GM19468 (cell line): ENCODE measurements around the gene KIF5A.

ENCODE experiments used
- ATAC-seq: cut with Tn5 transposase; IDR thresholded peaks from one replicate; pipeline ENCODE4 v1.9.1; 2021; ENCODE audit warnings: mild to moderate bottlenecking, moderate library complexity, moderate number of reproducible peaks; ENCODE audit not compliant: unreplicated experiment; ENCODE audit errors: extremely low read depth

KIF5A gene

DNA sequence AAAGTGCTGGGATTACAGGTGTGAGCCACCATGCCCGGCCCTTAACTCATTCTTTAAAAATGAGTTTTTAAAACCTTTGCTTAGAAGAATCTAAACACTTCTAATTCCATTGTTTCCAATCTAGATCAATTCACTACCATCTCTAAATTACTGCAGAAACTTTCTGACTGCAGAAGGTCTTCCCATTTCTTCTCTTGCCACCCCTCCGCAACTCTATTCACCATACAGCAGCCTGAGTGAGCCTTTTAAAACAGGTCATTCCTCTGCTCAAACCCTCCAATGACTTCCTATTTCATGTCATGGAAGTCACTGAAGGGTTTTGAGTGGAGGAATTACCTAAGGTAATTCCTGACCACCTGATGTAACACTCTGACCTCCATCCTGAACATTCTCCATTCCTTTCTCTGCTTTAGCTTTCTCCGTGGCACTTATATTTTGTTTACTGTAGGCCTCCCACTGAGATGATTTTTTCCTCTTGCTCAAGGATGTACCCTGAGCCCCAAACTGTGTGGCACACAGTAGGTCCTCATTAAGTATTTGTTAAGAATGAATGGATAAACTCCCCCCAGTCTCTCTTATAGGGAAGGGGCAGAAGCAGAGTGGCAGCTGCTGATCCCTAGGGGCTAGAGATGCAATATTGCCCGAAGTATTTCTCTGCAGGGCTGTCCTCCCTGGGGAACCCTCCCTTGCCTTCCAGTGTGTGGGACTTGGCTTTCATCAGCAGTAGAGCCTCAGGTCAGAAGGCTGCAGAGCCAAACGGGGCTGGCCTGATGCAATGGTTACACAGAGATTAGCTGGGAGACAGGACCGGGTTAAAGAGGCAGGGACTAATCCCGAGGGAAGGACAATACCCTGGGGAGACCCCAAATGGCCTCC, 30.7 kb upstream of the KIF5A start:
- no peak for ATAC-seq

DNA sequence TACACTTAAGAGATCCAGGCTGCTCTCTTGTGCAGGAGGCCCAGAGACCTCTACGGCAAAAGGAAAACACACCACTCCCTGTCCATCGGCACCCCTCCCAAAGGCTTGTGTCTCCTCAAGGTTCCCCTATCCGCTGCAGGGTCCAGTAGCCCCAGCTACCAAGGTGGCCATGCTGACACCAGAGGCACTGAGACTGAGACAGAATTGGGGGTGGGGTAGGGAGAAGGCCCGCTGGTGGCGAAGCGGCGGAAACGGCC, 30.1 kb upstream of the KIF5A start:
- ATAC-seq, result no peak

DNA sequence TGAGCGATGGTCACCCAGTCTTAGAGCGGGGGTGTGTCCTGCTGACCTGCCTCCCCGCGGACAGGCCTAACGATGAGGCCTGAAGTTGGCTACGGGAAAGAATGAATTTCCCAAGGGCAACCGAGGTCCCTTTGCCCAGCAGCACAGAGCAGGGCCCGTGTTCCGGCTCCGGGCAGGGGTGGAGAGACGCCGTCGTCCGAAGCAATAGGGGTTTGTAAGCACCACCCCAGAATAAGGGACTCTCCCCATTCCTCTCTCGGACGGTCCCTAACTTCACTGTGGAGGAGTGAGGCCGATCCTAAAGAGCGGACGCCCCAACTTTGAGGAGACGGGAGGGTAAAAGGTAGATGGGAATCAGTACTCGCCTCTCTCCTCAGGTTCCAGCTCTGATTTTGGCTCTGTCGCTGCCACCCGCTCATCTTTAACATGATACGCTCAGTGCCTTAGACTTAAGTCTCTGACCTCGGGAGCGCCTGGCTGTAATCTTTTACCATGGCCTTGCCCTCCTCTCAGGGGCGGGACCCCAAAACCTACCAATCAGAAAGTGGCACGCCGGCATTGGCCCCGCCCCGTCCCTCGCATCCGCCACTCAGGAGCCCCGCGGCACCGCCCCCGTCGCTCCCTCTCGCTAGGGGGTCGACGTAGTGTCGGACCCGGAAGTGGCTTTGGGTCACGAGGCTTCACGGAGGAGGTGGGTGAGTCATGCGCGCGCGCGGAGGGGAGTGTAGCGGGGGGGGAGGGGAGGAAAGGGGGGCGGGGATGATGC, 29.6 kb upstream of the KIF5A start, which contains the start of gene DDIT3:
Gene DDIT3, minus strand, starts transcription at position 462 of the 766 bp plus-strand sequence. CDS start 3,108 bp downstream, outside the sequence.
- peak; percentile 50 for ATAC-seq

DNA sequence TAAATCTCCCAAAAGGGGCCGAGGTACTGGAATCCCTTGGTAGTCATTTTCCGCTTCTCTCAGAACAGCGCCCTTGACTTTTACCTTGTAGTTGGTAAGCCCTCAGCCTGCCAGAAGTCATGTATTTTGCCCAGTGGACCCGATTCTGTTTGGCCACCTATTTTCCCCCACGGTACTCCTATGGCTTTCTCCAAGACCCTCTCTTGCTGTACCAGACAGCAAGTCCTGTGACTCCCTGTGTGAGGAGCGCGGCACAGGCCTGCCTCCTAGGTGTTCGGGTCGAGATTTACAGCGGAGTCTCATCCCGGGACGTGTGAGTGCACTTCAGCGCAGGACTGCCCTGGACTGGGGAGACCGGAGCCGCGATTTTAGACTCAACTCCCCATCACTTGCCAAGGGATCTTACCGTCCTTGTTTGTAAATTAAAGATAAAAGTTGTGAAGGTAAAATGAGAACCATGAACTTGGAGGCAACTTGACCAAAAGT, 28.3 kb upstream of the KIF5A start:
- no peak for ATAC-seq

DNA sequence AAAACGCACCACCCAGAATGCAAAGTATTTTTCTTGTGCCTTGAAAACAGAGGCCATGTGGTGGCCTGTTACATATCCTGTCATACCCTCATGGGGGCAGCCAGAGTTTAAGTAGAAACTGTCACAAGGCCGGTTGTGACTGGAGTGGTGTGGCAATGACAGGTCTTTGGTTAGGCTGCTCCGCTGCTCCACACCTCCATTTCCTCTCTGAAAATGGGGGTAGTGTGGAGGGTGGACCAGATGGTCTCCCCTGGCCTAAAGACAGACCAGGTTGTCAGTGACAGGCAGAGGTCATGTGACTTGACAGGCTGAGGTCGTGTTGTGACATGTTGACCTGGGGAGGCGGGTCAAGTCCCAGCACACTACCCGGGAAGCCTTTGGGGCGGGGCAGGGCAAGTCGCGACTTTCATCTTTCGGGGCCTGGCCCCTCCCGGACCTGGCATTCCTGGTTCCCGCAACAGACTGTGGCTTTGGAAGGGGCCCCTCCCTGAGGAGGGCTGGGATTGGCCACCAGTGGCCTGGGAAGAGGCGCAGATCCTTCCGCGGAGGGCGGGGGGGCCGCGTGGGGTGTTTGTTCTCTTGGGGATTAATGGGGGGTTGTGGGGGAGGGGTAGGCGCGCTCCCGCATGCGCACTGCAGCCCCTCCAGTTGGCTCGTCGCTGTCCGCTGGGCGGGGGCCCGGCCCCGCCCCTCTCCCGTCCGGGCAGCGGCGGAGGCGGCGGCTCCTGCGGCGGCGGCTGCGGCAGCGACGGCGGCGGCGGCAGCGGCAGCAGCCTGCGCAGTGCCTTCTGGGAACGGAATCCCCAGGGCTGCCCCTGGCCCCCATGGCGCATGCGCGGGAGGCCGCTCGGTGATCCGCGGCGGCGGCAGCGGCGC, 27.6 kb upstream of the KIF5A start, which contains the start of gene MBD6:
Gene MBD6, plus strand, starts transcription at position 814 of the 876 bp plus-strand sequence. CDS start 1,480 bp downstream, outside the sequence.
- peak; percentile 14 for ATAC-seq

DNA sequence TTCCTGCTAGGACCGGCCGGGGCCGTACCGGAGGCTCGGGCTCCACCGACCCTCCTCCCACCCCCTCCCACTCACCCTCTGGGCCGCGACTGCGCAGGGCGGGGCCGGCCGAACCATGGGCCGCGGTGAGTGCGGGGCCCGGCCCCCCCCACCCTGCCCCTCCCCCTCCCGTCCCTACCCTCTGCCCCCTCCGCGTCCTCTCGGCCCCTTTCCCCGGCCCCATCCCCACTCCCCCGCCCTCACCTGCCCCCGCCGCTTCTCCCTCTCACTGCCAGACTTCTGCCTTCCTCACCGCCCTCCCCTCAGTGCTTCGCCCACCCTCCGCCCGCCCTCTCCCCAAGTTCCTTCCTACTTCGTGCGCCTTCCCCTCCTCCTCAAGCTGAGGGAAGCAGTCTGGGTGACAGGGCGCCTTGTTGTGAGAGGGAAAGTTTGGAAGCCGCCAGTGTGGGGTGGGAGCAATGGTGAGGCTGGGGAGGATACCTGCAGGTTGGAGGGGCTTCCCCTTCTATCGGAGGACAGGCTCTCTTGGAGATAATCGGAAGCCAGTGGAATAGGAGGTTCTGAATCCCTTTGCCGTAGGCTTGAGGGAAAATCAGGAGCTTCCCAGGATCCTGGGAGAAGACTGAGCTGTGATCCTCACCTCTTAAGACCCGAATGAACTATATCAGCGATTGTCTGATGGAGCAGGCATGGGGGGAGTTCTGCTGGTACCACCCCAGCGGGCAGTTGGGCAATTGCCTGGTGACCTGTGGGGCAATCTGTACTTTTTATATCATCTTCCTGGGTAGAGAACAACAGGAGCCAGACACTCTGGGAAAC, 26.7 kb upstream of the KIF5A start:
- ATAC-seq, result no peak

DNA sequence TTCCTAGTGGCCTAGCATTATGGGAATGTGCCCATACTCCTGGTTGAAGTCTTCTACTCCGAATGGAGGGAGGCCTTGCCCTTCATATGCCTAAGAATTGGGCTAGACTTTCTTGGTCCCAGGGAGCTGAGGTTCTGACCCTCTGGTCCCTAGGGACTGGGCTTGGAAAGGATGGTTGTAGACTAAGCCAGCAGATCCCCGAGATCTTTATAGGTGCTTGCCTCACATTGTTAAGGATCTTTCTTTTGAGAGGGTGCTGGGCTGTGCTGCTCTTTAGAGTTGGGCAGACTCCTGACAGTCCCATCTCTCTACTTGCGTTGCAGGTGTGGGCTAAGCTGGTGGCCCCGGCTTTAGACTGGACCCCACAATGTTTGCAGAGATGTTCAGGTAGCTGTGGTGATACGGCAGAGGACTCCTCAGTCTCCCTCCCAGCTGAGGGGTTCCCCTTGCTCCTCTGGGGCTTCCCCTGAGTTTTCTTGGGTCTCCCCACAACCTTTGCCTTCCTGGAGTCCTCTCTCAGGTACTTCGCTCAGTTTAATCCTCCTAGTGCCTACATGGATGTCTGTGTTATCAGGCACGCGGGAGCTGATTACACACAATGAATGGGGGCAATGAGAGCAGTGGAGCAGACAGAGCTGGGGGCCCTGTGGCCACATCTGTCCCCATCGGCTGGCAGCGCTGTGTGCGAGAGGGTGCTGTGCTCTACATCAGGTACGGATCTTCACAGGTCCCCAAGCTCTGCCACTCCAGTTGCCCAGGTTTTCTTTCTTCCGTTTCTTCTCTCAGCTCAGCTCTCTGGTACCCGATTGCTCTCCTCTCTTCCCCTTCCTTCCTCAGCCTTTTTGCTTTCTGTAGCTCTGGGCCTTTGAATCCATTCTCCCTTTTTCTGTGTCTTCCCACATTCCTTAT, 25.9 kb upstream of the KIF5A start:
- no peak for ATAC-seq

DNA sequence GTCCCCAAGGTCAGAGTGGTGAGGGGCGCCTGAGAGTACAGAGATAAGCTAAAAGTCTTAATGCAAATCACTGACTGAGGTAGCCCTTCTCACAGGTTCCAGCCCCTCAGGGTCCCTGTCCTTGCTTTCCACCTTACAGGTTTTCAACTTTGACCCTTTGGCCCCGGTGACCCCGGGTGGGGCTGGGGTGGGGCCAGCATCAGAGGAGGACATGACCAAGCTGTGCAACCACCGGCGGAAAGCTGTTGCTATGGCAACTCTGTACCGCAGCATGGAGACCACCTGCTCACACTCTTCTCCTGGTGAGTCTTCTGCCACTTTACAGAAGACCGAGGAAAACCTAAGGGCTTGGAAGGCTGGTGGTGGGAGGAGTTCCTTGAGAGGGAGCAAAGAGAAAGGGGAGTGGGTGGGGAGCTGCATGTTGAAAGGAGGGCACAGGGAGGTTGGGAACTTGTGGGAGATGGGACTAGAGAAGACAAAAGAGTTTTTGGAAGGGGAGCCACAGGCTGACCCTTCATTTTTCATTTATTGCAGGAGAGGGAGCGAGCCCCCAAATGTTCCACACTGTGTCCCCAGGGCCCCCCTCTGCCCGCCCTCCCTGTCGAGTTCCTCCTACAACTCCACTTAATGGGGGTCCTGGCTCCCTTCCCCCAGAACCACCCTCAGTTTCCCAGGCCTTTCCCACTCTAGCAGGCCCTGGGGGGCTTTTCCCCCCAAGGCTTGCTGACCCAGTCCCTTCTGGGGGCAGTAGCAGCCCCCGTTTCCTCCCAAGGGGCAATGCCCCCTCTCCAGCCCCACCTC, 24.8 kb upstream of the KIF5A start:
- ATAC-seq, result no peak

DNA sequence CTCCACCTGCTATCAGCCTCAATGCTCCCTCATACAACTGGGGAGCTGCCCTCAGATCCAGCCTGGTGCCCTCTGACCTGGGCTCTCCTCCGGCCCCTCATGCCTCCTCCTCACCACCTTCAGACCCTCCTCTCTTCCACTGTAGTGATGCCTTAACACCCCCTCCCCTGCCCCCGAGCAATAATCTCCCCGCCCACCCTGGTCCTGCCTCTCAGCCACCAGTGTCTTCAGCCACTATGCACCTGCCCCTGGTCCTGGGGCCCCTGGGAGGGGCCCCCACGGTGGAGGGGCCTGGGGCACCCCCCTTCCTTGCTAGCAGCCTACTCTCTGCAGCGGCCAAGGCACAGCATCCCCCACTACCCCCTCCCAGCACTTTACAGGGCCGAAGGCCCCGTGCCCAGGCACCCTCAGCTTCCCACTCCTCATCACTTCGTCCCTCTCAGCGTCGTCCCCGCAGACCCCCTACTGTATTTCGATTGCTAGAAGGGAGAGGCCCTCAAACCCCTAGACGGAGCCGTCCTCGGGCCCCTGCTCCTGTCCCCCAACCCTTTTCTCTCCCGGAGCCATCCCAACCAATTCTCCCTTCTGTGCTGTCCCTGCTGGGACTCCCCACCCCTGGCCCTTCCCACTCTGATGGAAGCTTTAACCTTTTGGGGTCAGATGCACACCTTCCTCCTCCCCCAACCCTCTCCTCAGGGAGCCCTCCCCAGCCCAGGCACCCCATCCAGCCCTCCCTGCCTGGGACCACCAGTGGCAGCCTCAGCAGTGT, 24.0 kb upstream of the KIF5A start:
- ATAC-seq, result no peak

DNA sequence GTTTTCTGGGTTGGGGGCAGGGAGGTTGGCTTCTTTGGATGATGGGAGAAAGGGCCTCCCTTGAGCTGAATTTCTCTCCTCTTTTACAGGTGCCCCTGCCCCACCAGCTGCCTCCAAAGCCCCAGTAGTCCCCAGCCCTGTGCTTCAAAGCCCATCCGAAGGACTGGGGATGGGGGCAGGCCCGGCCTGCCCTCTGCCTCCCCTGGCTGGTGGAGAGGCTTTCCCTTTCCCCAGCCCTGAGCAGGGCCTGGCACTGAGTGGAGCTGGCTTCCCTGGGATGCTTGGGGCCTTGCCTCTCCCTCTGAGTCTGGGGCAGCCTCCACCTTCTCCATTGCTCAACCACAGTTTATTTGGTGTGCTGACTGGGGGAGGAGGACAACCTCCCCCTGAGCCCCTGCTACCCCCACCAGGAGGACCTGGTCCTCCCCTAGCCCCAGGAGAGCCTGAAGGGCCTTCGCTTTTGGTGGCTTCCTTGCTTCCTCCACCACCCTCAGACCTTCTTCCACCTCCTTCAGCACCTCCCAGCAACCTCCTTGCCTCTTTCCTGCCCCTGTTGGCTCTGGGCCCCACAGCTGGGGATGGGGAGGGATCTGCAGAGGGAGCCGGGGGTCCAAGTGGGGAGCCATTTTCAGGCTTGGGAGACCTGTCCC, 23.2 kb upstream of the KIF5A start:
- ATAC-seq, result no peak

DNA sequence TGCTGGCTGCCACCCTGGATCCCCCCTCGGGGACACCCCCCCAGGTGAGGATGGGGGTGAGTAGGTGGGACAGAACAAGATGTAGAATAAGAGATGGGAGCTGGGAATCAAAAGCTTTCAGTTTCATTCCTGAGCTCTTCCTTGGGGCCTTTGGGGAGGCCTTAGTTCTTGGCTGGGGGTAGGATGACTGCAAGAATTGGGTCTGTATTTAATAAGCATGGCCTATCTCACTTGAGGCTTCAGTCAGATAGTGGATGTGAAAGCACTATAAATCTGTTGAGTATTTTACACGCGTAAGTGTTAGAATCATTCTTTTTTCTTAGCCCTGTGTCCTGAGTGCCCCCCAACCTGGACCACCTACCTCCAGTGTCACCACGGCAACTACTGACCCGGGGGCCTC, 22.7 kb upstream of the KIF5A start:
- no peak for ATAC-seq

DNA sequence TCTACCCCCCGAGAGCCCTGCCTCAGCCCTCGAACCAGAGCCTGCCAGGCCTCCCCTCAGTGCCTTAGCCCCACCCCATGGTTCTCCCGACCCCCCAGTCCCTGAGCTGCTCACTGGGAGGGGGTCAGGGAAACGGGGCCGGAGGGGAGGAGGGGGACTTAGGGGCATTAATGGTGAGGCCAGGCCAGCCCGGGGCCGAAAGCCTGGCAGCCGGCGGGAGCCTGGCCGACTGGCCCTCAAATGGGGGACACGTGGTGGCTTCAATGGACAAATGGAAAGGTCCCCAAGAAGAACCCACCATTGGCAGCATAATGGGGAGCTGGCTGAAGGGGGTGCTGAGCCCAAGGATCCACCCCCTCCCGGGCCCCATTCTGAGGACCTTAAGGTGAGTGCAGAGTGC, 21.7 kb upstream of the KIF5A start:
- no peak for ATAC-seq

DNA sequence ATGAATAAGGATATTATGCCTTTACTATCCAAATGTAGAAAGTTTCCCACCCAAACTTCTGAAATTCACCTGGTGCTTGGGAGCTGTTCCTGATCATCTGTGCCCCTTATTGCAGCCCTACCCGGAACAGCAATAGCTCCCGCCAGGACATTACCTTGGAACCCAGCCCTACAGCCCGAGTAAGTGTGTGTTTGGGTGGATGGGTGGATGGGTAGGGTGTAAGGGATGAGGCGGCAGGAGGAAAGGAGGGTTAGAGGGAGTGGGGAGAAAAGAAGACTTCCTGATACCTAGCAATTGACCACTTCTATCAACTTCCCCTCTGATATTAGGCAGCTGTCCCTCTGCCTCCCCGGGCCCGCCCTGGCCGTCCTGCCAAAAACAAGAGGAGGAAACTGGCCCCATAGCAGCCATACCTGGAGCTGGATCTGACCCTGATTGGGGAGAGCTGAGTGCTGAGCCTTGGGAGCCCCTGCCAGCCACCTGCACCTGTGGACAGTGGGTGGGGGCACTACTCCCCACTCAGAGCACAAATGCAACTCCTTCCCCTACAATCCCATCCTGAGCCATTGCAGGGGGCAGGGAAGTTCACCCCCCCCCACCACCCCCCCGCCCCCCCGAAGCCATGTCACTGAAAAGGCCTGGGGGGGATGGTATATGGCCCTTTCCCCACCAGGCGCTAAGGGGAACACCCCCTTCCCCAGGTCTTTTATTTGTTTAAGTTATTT, 20.9 kb upstream of the KIF5A start:
- ATAC-seq, result no peak

DNA sequence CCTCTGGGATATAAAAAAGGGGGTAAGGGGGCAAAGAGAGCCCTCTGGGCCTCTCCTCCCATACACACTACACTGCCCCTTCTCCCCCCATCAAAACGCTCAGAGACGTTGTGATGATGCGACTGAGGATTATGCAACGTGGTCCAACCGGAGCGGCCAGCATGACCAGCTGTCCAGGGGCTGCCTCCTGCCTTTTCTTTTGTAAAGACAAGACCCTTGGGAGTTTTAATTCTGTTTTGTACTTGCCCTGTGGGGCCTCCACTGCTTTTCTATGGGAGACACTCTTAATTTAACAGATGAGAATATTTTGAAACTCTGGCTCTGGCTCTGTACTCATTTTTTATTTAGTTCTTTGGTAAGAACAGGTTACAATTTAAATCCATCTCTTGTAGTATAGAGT, 20.0 kb upstream of the KIF5A start:
- no peak for ATAC-seq

DNA sequence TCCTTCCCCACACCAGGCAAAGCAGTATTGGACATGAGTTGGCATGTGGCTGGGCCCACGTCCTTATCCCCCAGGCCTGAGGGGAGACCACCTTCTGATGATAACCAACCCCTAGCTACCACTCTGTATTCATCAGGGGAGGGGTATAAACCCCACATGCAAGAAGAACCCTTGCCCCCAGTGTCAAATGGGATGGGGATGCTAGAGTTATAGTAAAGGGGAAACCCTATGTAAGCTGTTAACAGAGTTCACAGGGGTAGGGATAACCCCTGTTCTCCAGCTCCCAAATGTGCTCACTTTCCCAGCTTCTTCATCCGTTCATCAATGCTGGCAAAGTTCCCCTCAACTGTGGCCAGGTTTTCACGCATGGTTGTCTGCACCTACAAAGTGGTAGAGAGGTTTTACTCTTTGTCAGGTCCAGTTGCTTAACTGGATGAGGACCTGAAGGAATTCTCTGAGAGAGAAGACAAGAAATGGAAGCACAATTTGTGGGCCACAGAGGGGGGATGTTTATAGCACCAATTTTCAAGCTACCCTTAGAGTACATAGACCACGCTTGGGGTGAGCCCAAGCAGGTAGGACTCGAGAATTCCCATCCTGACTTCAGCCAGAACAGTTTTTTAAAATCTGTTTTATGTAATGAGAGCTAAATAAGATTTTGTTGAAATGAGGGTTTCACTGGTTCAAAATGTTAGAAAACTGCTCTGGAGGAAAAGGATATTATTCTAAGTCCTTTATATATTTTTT, 19.3 kb upstream of the KIF5A start:
- no peak for ATAC-seq
